Fibroblast of skin of left biceps (primary cell): ENCODE results near the gene DFFA.
"Not testable (repeated sequence)": the region's sequence is repeated elsewhere in the genome, so short reads cannot be mapped to it uniquely, and the experiment has no call there.

ENCODE experiments used
- DNase-seq, 2 experiments: peaks; one replicate each; pipeline ENCODE4 v3.0.0-alpha.2; 2013; ENCODE audit warnings: low read depth in 2 of 2

DFFA gene

GRCh38 chr1:10430216-10431069 lies 41.9 kb downstream of the DFFA start, which contains the start of gene CENPS:
Gene CENPS, plus strand, starts transcription at chr1:10430433. Its CDS starts 85 bp downstream, at chr1:10430518.
- DNase-seq: peak; percentile 46 to 54

DNA sequence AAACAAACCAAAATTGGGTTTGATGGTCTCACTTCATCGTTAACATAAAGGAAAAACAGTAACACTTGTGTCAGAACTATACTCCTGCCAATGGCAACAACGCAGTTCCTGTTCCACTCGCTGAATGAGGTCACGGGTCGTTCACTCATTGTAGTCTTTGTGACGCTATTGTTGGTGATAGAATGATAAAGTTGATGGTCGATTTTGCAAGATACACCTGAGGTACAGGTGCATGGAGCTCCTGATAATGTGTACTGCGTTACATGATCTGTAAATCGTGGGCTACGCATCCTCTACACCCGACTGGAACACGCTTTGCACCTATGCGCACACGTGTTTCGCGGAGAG lies 42.5 kb downstream of the DFFA start:
- DNase-seq: no peak

DNA sequence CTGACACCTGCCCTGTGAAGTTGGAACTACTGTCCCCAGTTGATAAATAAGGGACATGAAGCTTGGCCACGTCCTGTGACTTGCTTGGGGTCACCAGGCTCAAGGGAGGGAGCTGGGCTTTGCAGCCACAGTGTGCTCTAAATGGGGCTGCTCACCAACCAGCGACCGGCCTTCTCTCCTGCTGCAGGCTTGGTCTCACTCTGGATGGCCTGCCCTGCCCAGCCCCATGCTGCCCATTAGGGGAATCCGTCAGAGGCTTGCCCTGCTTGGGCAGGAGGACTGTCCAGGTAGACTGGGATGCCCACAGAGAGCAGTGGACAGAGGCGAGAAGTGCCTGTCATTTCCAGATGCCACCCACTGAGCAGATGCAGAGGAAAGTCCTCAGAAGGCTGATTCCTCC lies 43.3 kb downstream of the DFFA start:
- DNase-seq: no peak

GRCh38 chr1:10426535-10426848 lies 45.8 kb downstream of the DFFA start:
- DNase-seq: not testable (repeated sequence)

DNA sequence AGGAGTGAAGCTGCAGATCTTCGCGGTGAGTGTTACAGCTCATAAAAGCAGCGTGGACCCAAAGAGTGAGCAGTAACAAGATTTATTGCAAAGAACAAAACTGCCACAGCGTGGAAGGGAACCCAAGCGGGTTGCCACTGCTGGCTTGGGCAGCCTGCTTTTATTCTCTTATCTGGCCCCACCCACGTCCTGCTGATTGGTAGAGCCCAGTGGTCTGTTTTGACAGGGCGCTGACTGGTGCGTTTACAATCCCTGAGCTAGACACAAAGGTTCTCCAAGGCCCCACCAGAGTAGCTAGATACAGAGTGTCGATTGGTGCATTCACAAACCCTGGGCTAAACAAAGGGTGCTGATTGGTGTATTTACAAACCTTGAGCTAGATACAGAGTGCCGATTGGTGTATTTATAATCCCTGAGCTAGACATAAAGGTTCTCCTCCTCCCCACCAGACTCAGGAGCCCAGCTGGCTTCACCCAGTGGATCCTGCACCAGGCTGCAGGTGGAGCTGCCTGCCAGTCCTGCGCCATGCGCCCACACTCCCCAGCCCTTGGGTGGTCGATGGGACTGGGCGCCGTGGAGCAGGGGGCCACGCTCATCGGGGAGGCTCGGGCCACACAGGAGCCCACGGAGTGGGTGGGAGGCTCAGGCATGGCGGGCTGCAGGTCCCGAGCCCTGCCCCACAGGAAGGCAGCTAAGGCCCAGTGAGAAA lies 46.3 kb downstream of the DFFA start:
- not testable (repeated sequence) for DNase-seq

DNA sequence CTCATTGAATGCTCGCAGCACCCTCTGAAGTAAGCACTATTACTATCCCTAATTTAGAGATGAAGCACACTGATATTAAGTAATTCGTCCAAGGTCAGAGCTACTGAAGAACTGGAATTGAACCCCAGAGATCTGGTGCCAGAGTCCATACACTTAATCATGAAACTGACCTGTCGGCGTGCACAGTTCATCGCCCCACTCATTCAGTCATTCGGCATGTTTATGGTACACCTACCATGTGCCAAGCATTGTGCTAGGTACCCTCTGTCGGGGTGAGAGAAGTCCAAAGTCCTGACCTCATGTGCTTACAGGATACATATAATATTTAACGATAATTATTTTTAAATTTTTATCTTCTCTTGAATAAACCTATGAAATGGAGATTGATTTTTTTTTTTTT lies 47.7 kb downstream of the DFFA start:
- DNase-seq: no peak

- no peak for DNase-seq
Measured at GRCh38 chr1:10424034-10424433, 48.3 kb downstream of the DFFA start.

DNA sequence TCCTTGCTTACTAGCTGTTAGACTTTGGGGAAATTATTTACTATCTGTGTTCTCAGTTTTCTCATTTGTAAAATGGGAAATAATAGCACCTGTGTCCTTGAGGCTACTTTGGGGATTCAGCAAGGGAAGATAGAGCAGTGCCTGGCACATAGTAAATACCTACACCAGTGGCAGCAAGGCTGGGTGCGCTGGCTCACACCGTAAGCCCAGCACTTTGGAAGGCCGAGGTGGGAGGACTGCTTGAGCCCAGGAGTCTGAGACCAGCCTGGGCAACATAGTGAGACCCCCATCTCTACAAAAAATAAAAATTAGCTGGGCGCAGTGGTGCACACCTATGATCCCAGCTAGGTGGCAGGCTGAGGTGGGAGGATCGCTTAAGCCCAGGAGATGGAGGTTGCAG lies 50.7 kb downstream of the DFFA start:
- no peak for DNase-seq

DNA sequence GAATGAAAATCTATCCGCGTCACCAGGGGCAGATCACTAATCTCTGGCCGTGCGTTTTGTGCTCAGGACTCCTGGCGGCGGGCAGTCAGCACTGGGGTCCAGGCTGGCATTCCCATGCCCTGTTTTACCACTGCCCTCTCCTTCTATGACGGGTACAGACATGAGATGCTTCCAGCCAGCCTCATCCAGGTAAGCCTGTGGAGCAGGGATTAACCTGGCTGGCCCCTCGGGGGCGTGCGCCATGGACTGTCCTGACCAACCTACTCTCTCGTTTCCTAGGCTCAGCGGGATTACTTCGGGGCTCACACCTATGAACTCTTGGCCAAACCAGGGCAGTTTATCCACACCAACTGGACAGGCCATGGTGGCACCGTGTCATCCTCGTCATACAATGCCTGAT lies 53.0 kb downstream of the DFFA start:
- DNase-seq: no peak

DNA sequence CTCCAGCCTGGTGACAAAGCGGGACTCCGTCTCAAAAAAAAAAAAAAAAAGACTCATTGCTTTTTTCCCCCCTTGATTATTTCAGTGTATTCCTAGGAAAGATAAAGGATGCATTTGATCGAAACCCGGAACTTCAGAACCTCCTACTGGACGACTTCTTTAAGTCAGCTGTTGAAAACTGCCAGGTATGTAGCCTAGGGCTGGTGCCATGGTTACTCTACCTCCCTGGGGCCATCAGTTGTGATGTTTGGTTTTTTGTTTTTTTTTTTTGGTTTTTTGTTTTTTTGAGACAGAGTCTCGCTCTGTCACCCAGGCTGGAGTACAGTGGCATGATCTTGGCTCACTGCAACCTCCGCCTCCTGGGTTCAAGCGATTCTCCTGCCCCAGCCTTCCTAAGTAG lies 53.6 kb downstream of the DFFA start:
- DNase-seq: not testable (repeated sequence)

- not testable (repeated sequence) for DNase-seq
Measured at GRCh38 chr1:10415967-10416366, 56.4 kb downstream of the DFFA start.

DNA sequence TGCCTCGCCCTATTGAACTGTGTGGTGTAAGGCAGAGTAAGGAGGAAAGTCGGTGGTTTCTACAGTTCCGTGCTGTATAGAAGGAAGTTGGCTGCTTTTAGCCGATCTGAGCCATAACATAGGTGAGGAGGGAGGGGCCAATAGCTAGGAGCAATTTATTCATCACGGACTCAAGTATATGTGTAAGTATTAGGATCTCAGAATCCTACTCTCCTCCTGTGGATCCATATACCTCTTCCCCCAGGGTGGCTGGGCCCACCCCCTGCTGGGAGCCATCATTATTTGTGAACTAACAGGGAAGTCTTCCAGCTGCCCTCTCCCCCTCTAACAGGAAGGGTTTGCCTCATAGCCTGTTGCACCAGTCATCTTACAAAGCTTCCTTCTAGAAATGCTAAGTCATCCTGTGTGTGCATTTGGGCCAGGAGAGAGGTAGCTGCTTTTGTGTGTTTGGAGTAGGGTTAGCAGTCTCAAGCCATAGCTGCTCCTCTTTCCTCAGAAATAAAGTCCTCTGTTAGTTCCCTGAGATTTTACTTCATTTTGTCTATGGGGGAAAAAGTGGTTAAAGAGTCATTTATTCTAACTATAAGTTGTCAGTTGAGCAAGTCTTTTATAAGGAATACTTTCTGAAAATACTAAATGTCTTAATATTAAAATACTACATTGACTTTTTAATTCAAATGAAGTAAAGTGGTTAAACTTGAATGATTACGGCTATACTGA lies 57.0 kb downstream of the DFFA start:
- DNase-seq: no peak

DNA sequence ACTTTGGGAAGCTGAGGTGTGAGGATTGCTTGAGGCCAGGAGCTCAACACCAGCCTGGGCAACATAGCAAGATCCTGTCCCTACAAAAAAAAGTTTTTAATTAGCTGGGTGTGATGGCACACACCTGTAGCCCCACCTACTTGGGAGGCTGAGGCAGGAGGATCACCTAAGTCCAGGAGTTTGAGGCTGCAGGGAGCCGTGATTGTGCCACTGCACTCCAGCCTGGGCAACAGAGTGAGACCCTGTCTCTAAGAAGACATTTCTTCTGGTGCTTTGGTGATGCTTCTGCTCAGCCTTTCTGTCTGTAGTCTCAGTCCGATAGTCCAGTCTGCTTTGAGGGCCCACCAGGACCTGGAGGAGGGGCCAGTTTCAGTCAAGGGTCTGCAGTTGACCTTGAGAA lies 65.1 kb downstream of the DFFA start:
- no peak for DNase-seq
